ENCODE measurements around the gene FHOD3. TPM values are rescaled to one million over a fixed set of nuclear protein-coding genes. Genes with fewer than 3 reads are reported as not detected.

The FHOD3 gene
- total RNA-seq, 1 donor from 2014 or later = 16.3 TPM

DNA sequence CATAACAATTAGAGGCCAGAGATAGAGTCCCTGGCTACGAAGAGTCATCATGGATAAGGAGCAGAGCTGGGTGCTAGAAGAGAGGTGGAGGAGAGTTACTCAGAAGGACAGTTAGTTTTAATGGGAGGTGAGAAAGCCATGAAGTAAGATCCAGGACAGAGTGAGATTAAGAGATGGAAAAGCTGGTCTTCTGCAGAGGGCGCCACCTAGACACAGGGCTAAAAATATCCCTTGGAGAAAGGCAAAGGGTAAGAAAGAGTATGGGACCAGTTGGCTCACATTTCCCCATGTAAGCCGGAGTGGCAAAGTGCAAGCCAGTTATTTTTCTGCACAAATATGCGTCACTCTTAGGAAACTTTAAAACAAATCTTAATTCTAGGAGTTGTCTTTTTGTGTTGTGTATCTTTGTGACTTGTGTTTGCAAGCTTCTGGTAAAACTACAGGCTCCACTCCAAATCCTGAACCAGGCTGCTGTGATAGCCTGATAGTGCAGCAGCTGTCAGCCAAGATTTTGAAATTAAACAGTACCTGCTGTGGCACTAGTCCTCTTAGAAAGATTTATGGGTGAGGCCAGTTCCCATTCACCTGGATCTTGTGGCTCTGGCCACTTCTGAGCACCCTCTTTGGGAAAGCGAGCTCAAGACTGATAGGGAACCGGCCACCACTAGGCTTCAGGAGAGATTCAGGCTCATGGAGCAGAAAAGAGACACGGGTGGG, 327.1 kb downstream of the FHOD3 start:
- Mint-ChIP-seq H3K27me3 (ENCODE audit: low read depth) (no peaks in the 10 kb centered on the region), H3K9me3 (peaks cover 3% of the 10 kb centered on the region), H3K36me3 (peaks cover 2% of the 10 kb centered on the region), H3K4me1 (peaks cover 18% of the 10 kb centered on the region), H3K4me3 (no peak overlapping the region), H3K27ac (no peak overlapping the region)
- no peak for DNase-seq (ENCODE audit: low spot score in 2 of 2, unreplicated experiment in 2 of 2)
- TF ChIP-seq, protein P1, sequence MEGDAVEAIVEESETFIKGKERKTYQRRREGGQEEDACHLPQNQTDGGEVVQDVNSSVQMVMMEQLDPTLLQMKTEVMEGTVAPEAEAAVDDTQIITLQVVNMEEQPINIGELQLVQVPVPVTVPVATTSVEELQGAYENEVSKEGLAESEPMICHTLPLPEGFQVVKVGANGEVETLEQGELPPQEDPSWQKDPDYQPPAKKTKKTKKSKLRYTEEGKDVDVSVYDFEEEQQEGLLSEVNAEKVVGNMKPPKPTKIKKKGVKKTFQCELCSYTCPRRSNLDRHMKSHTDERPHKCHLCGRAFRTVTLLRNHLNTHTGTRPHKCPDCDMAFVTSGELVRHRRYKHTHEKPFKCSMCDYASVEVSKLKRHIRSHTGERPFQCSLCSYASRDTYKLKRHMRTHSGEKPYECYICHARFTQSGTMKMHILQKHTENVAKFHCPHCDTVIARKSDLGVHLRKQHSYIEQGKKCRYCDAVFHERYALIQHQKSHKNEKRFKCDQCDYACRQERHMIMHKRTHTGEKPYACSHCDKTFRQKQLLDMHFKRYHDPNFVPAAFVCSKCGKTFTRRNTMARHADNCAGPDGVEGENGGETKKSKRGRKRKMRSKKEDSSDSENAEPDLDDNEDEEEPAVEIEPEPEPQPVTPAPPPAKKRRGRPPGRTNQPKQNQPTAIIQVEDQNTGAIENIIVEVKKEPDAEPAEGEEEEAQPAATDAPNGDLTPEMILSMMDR (IDR thresholded peaks at IDR 0.05; ENCODE audit: unreplicated experiment) = no peak

DNA sequence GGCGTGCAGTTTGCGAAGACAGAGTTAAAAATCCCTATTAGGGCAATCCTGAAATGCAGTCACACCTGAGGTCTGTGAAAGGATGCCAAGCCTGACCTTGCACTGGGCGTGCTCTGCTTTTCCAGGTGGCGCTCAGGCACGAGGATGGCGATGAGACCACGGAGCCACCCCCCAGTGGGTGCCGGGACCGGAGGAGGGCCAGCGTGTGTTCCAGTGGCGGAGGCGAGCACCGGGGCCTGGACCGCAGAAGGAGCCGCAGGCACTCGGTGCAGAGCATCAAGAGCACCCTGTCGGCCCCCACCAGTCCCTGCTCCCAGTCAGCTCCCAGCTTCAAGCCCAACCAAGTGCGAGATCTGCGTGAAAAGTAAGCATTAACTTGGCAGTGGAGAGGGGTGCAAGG, 327.9 kb downstream of the FHOD3 start:
- Mint-ChIP-seq H3K9me3 (peaks cover 4% of the 10 kb centered on the region), H3K4me1 (peaks cover 18% of the 10 kb centered on the region), H3K4me3 (no peak overlapping the region), H3K36me3 (peaks cover 2% of the 10 kb centered on the region), H3K27me3 (ENCODE audit: low read depth) (no peaks in the 10 kb centered on the region), H3K27ac (no peak overlapping the region)
- TF ChIP-seq, protein P1 (IDR thresholded peaks at IDR 0.05; ENCODE audit: unreplicated experiment) = no peak
- no peak for DNase-seq (ENCODE audit: low spot score in 2 of 2, unreplicated experiment in 2 of 2)

DNA sequence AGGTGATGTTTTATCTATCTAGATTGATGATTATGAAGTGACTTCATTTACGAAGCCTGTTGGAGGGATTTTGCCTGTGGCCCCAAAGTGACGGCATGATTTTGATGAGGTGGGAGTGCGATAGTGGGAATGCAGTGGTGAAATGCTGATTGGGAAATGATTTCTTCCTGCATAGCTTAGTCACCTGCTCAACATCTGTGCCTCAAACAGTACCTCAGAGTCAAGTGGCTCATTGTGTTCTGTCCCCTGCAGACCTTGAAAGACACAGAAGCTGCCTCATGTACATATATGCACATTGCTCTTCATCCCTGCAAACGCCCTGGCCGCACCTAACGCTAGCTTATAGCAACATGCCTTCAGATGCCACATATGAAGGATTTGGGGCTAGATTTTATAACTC, 330.1 kb downstream of the FHOD3 start:
- Mint-ChIP-seq H3K4me3 (no peak overlapping the region), H3K9me3 (peaks cover 7% of the 10 kb centered on the region), H3K27ac (no peak overlapping the region), H3K36me3 (peaks cover 2% of the 10 kb centered on the region), H3K4me1 (peaks cover 17% of the 10 kb centered on the region), H3K27me3 (ENCODE audit: low read depth) (no peaks in the 10 kb centered on the region)
- no peak for DNase-seq (ENCODE audit: low spot score in 2 of 2, unreplicated experiment in 2 of 2)
- TF ChIP-seq, protein P1 (IDR thresholded peaks at IDR 0.05; ENCODE audit: unreplicated experiment) = no peak

DNA sequence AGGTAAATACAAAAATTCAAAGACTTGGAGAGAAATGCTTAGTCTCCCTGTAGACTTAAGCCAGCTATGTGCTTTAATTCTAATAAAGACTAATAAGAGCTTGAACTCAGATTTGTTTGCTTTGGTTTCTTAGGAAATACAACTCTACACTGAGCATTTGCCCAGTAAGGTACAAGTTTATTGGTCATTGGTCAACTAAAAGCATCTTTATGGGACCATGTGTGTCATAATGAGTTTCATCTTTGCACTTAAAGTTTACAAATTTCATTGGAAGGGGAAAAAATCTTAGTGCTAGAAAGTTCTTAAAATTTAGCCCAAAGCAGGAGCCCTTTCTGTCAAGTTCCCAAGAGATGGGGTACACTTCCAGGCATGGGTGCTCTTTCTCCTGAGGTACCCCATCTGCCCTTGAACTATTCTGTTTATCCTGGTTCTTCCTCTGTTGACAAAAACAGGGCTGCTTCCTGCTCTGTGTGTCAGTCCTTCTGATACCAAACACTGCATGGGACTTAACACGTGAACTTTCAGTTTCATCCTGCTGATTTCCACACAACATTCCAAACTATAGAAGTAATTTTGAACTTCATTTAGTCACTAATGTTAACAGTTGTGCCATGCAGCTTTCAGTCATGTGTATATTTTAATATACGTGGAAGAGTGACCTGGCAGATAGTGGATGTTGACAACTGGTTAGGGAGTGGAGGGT, 331.1 kb downstream of the FHOD3 start:
- no peak overlapping the region for H3K27ac Mint-ChIP-seq
- DNase-seq (ENCODE audit: low spot score in 2 of 2, unreplicated experiment in 2 of 2) = no peak
- peaks cover 2% of the 10 kb centered on the region for H3K36me3 Mint-ChIP-seq
- H3K4me1 Mint-ChIP-seq = peaks cover 9% of the 10 kb centered on the region
- peaks cover 7% of the 10 kb centered on the region for H3K9me3 Mint-ChIP-seq
- H3K4me3 Mint-ChIP-seq = no peak overlapping the region
- H3K27me3 Mint-ChIP-seq (ENCODE audit: low read depth) = no peaks in the 10 kb centered on the region
- TF ChIP-seq, protein P1 (IDR thresholded peaks at IDR 0.05; ENCODE audit: unreplicated experiment) = no peak

DNA sequence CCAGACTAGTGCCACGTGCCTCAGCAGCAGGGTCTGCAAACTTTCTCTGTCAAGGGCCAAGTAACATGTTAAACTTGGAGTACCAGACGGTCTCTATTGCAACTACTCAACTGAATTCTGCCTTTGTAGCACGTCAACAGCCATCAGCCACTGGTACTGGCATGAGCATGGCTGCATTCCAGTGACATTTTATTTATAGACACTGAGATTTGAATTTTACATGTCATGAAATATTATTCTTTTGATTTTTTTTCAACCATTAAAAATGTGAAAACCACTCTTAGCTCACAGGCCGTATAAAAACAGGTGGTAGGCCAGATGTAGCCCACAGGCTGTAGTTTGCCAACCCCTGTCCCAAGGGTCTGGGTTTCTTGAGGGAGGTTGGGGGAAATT, 331.6 kb downstream of the FHOD3 start:
- TF ChIP-seq, protein P1 (IDR thresholded peaks at IDR 0.05; ENCODE audit: unreplicated experiment) = no peak
- Mint-ChIP-seq H3K27me3 (ENCODE audit: low read depth) (no peaks in the 10 kb centered on the region), H3K27ac (no peak overlapping the region), H3K4me3 (no peak overlapping the region), H3K9me3 (peaks cover 7% of the 10 kb centered on the region), H3K36me3 (peaks cover 2% of the 10 kb centered on the region), H3K4me1 (peaks cover 9% of the 10 kb centered on the region)
- DNase-seq (ENCODE audit: low spot score in 2 of 2, unreplicated experiment in 2 of 2) = no peak
